Thoracic aorta endothelial cell (primary cell): ENCODE measurements around the gene RRH. TPM values are rescaled to one million over a fixed set of nuclear protein-coding genes. Genes with fewer than 3 reads are reported as not detected.

Experiments used
- total RNA-seq: library from RNA; depleted of rRNA; stranded (reverse); fragments of >200 nt; gene quantifications from 2 replicates; pipeline ENCODE4 v1.2.3, GENCODE V29; 2012

The RRH gene
- 0.22 TPM in 1 of 2 replicates, not detected in the other for total RNA-seq

GRCh38 chr4:109827672-109828071, at the start of gene RRH:
Gene RRH (plus strand): TSS chr4:109827972. CDS start chr4:109828028, 56 bp downstream.

GRCh38 chr4:109801895-109802319, 25.9 kb upstream of the RRH start, which contains the start of gene CFI:
Gene CFI (minus strand): TSS chr4:109801999. CDS start chr4:109801971, 28 bp downstream.

DNA sequence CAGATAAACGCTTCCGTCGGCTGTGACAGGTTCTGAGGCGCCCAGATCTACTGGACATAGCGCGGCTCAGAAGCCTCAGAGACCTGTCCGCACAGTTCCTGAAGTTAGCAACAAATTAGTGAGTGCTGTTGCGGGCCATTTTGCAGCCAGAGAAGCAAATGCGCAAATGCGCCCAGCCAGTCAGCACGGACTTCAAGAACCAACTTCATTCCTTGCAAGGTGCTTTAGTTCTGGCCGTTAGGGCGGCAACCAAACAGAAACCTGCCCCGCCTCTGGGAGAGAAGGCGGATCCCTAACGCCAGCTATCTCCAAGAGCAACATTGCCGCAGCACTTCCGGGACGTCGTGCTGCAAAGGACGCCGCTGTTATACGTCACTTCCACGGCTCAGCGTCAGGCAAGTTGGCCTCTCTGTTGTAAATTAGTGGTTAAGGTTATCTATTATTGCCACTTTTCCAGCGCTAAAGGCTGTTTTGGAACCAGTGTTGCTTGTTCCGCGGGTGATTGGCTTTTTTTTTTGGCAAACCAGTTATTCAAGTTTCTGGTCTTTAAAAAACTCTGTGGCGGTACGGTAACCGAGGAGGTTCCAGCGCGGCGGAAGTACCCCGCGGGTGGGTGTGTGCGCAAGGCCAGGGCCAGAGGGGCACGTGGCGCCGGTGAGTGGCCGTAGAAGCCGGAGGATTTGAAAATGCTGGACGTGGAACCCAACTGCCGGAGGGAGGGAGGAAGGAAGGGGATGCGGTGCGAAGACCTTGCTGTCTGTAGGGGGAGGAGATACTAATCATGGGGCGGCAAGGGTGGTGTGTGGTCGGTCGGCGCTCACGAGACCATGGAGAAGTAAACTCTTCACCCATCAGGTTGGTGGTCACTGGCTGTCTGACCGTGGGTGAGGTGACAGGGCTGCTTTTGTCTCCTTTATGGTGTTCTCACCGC, 12.4 kb upstream of the RRH start, which contains the start of gene GAR1:
GAR1 (plus strand) TSS at position 612 of the 931 bp plus-strand sequence. CDS start 403 bp downstream, outside the sequence.

GRCh38 chr4:109847896-109848442, 20.2 kb downstream of the RRH start, which contains the start of gene LRIT3:
Gene LRIT3 (plus strand): TSS chr4:109848107. CDS start chr4:109848202, 95 bp downstream.

Other genes with a start within 250 kb of the RRH start
- gene CASP6, start 124.5 kb upstream of the RRH start, total RNA-seq, result 42.7 and 56.2 TPM in 2 replicates
- 16.1 and 47.5 TPM in 2 replicates for gene PLA2G12A, start 97.9 kb upstream of the RRH start, total RNA-seq
- 12.4 and 39.3 TPM in 2 replicates for gene CFI, start 26.0 kb upstream of the RRH start, total RNA-seq
- gene GAR1, start 12.2 kb upstream of the RRH start, total RNA-seq, result 11.8 and 14.0 TPM in 2 replicates
- gene LRIT3, start 20.1 kb downstream of the RRH start, total RNA-seq, result 0.07 and 0.13 TPM in 2 replicates
- gene EGF, start 84.9 kb downstream of the RRH start, total RNA-seq, result not detected in 2 replicates